HepG2 (cell line): ENCODE data around the gene SYT8. TPM values are rescaled to one million over a fixed set of nuclear protein-coding genes. Genes with fewer than 3 reads are reported as not detected.

Experiments
- AKAP8 ChIP-seq: sonication (generic); formaldehyde crosslinking; IDR thresholded peaks from 2 replicates; pipeline ENCODE4 v1.5.1; 2020; ENCODE audit warnings: mild to moderate bottlenecking, missing genetic modification reagents
- FOSL2 ChIP-seq: sonication (generic); formaldehyde crosslinking; IDR thresholded peaks from 2 replicates; pipeline ENCODE4 v1.4.0; 2020; ENCODE audit warnings: missing genetic modification reagents
- JARID2 ChIP-seq: sonication (generic); formaldehyde crosslinking; IDR thresholded peaks from 2 replicates; pipeline ENCODE4 v1.8.1; 2023; ENCODE audit warnings: missing genetic modification reagents, inconsistent platforms; ENCODE audit not compliant: insufficient replicate concordance
- KLF13 ChIP-seq: sonication (generic); formaldehyde crosslinking; IDR thresholded peaks from 2 replicates; pipeline ENCODE4 v1.4.0; 2020; ENCODE audit warnings: mild to moderate bottlenecking, missing genetic modification reagents
- PTBP1 ChIP-seq: fragments of 200-400 bp; formaldehyde crosslinking; IDR thresholded peaks from 2 replicates; pipeline ENCODE4 v1.6.1; 2018; ENCODE audit warnings: low read length, low read depth; ENCODE audit not compliant: poor library complexity, severe bottlenecking
- RBFOX2 ChIP-seq: fragments of 200-400 bp; formaldehyde crosslinking; IDR thresholded peaks from 2 replicates; pipeline ENCODE4 v1.6.1; 2017; ENCODE audit warnings: low read depth, mild to moderate bottlenecking, low read length
- TOPORS ChIP-seq: sonication (generic); formaldehyde crosslinking; IDR thresholded peaks from 2 replicates; pipeline ENCODE4 v1.8.0; 2023; ENCODE audit warnings: mild to moderate bottlenecking, missing genetic modification reagents
- ZNF251 ChIP-seq: sonication (generic); formaldehyde crosslinking; IDR thresholded peaks from 2 replicates; pipeline ENCODE4 v1.9.0; 2021; ENCODE audit warnings: mild to moderate bottlenecking, missing genetic modification reagents
- ZNF318 ChIP-seq: sonication (generic); formaldehyde crosslinking; IDR thresholded peaks from 2 replicates; pipeline ENCODE4 v1.4.0; 2020; ENCODE audit warnings: mild to moderate bottlenecking, missing genetic modification reagents
- ZNF530 ChIP-seq: sonication (generic); formaldehyde crosslinking; IDR thresholded peaks from 2 replicates; pipeline ENCODE4 v1.5.0; 2020; ENCODE audit warnings: low read depth, mild to moderate bottlenecking, missing genetic modification reagents
- ZNF609 ChIP-seq: sonication (generic); formaldehyde crosslinking; IDR thresholded peaks from 2 replicates; pipeline ENCODE4 v1.4.0; 2020; ENCODE audit warnings: mild to moderate bottlenecking, missing genetic modification reagents, borderline replicate concordance
- polyA plus RNA-seq, 8 experiments: library from polyadenylated mRNA; depleted of rRNA in 3 of 8; stranded (reverse) in 7 of 8; unstranded in 1 of 8; fragments of >200 nt; fragmentation: Illumina TruSeq in 4 of 8; extraction: Trizol in 4 of 8; gene quantifications; 2 replicates each; pipeline versions ENCODE4 v1.2.1 to v1.2.3, GENCODE V29; 2011 to 2016; ENCODE audit warnings: low read depth in 4 of 8, missing spikeins in 1 of 8, mixed read lengths in 1 of 8; ENCODE audit not compliant: insufficient read depth in 1 of 8
- total RNA-seq, 5 experiments: library from RNA; depleted of rRNA; stranded (reverse); fragments of >200 nt; fragmentation: Illumina TruSeq; extraction: Trizol; gene quantifications; 2 replicates each; pipeline ENCODE4 v1.2.3, GENCODE V29; 2016; ENCODE audit warnings: low read depth in 1 of 5
- TF ChIP-seq, protein P1 (sequence below): sonication (generic); formaldehyde crosslinking; IDR thresholded peaks from 2 replicates; pipeline ENCODE4 v1.4.0; 2020; ENCODE audit warnings: mild to moderate bottlenecking, low read depth, missing genetic modification reagents

SYT8 gene
- total and polyA plus RNA-seq, 2 of the 13 experiments (the other 11 are each of a cell fraction or from before 2014, with no cell fraction given) = 0.60 to 2.3 TPM

- TF ChIP-seq ZNF251 (CRISPR knock-in tag) (no peak), JARID2 (CRISPR knock-in tag) (no peak), ZNF609 (CRISPR knock-in tag) (peak; percentile 65; the same call in 1 of the 2 replicates), ZNF530 (CRISPR knock-in tag) (no peak), RBFOX2 (peak; percentile 70), KLF13 (no peak), PTBP1 (no peak), TOPORS (CRISPR knock-in tag) (no peak), FOSL2 (CRISPR knock-in tag) (peak; percentile 33), AKAP8 (CRISPR knock-in tag) (no peak; the same call in 1 of the 2 replicates), ZNF318 (CRISPR knock-in tag) (no peak)
- TF ChIP-seq, protein P1, sequence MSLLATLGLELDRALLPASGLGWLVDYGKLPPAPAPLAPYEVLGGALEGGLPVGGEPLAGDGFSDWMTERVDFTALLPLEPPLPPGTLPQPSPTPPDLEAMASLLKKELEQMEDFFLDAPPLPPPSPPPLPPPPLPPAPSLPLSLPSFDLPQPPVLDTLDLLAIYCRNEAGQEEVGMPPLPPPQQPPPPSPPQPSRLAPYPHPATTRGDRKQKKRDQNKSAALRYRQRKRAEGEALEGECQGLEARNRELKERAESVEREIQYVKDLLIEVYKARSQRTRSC (CRISPR knock-in tag) = no peak; the same call in 1 of the 2 replicates
Measured at GRCh38 chr11:1830322-1831223, 4.2 kb upstream of the SYT8 start (continued).
